ENCODE measurements around the gene KAT6B. TPM values are rescaled to one million over a fixed set of nuclear protein-coding genes. Genes with fewer than 3 reads are reported as not detected.

Gene KAT6B
- total and polyA plus RNA-seq, 4 donors: 8.5 to 47.5 (median 21.4) TPM

DNA sequence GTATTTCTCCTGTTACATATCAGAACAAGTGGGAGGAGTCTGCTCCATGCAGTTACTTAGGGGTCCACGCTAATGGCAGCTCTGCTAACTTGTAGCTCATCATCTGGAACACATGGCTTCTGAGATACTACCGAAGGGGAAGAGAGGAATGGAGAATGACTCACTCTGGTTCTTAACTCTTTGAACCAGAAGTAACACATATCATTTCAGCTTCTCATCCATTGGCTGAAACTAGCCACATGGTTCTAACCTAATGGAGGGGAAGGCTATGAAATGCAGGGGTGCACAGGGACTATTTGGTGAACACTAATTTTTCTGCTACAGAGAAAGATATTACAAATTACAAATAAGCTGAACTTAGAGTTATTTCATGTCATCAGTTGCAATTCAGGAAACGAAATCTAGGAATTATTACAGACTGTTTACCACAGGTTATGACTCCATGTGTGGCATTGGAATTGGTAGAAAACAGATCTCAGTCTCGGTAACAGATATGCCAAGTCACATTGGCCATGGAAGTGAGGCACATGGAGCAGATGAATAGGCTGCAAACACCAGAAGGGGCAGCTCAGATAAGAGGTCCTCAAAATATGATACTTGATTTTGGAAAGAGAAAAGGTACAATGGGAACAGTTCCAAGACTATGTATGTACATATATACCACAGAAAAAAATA, 9.4 kb upstream of the KAT6B start:
- Histone ChIP-seq H3K27me3 (ENCODE audit: control insufficient read depth in 1 of 2, insufficient read depth in 2 of 2, low read length in 1 of 2) (no peaks in the 10 kb centered on the region), H3K36me3 (ENCODE audit: control insufficient read depth in 1 of 2, insufficient read depth in 2 of 2, low read length in 1 of 2) (no peaks in the 10 kb centered on the region), H3K9me3 (ENCODE audit: control insufficient read depth, low read length) (no peaks in the 10 kb centered on the region), H3K27ac (ENCODE audit: low read depth in 1 of 2, low read length in 2 of 2) (no peak overlapping the region), H3K4me1 (ENCODE audit: control insufficient read depth in 1 of 2, insufficient read depth in 2 of 2, low read length in 2 of 2) (no peaks in the 10 kb centered on the region), H3K4me3 (ENCODE audit: low read length in 2 of 2) (no peak overlapping the region)
- intact Hi-C loops (cut with DNase I): no loop called here
- WGBS, 2 donors: 90 to 95% methylated on average over 4 of the region's 4 CpGs
- ATAC-seq (ENCODE audit: low FRiP score): no peak
- no peak for DNase-seq

DNA sequence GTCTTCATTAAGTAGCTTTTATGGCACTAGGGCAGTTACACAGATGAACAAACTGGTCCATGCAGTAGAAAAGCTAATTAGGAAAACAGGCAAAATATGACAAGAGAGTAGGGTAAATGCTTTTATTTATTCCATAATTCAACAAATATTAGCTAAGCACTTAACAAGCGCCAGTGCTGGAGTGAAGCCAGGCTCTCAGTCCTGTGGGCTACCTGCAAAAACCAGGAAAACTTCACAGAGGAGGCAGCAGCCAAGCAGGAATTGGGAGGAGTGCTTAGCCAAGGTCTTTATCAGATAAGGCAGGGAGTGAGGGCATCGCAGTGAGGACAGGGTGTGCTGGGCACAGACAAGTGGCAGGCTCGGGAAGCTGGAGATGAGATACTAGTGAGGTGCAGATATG, 4.9 kb upstream of the KAT6B start:
- WGBS, 2 donors: 28 to 29% methylated on average over 3 of the region's 3 CpGs
- no peak for ATAC-seq (ENCODE audit: low FRiP score)
- intact Hi-C loops (cut with DNase I): loop anchor here (10.0 kb wide), 2 partner anchors 103 to 557 kb away; no protein-coding TSS in a partner anchor

GRCh38 chr10:74822101-74822500, 4.3 kb upstream of the KAT6B start:
- intact Hi-C loops (cut with DNase I): loop anchor here (10.0 kb wide), 2 partner anchors 103 to 557 kb away; no protein-coding TSS in a partner anchor

More for the DNA sequence above, 4.9 kb upstream of the KAT6B start:
- DNase-seq: no peak
- Histone ChIP-seq H3K27me3 (ENCODE audit: control insufficient read depth in 1 of 2, insufficient read depth in 2 of 2, low read length in 1 of 2) (no peaks in the 10 kb centered on the region), H3K4me1 (ENCODE audit: control insufficient read depth in 1 of 2, insufficient read depth in 2 of 2, low read length in 2 of 2) (peaks cover 2 to 5% of the 10 kb centered on the region in 2 donors), H3K9me3 (ENCODE audit: control insufficient read depth, low read length) (no peaks in the 10 kb centered on the region), H3K27ac (ENCODE audit: low read depth in 1 of 2, low read length in 2 of 2) (no peak overlapping the region), H3K4me3 (ENCODE audit: low read length in 2 of 2) (no peak overlapping the region), H3K36me3 (ENCODE audit: control insufficient read depth in 1 of 2, insufficient read depth in 2 of 2, low read length in 1 of 2) (no peaks in the 10 kb centered on the region)

DNA sequence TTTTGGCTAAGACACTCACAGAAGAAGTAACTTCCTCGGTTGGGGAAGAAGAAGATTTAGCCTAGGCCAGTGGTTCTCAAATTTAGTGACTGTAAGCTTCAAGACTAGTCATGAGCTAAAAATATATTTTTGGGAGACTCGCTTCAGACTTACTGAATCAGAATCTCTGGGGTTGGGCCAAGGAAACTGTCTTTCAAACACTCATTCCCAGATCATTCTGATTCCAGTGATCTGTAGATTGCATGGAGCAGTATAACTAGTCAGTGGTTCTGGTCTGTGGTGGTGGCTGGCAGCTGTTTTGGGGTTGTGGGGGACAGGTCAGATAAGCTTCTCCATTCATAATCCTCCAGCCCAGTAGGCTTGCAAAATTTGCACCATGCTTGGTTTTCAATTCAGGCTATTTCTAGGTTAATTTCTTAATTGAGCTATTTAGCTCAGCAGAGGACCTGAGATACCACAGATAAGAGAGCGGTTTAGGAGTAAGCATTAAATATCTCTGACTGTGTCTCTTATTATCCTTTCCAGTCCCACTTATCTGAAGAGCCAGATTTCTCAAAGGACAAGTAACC, 3.8 kb upstream of the KAT6B start:
- ATAC-seq (ENCODE audit: low FRiP score): no peak
- intact Hi-C loops (cut with DNase I): loop anchor here (10.0 kb wide), 2 partner anchors 102 to 558 kb away; no protein-coding TSS in a partner anchor
- Histone ChIP-seq H3K9me3 (ENCODE audit: control insufficient read depth, low read length) (no peaks in the 10 kb centered on the region), H3K36me3 (ENCODE audit: control insufficient read depth in 1 of 2, insufficient read depth in 2 of 2, low read length in 1 of 2) (no peaks in the 10 kb centered on the region), H3K27ac (ENCODE audit: low read depth in 1 of 2, low read length in 2 of 2) (peak overlapping the region; percentile 38 to 69), H3K27me3 (ENCODE audit: control insufficient read depth in 1 of 2, insufficient read depth in 2 of 2, low read length in 1 of 2) (no peaks in the 10 kb centered on the region), H3K4me1 (ENCODE audit: control insufficient read depth in 1 of 2, insufficient read depth in 2 of 2, low read length in 2 of 2) (peaks cover 2 to 5% of the 10 kb centered on the region in 2 donors), H3K4me3 (ENCODE audit: low read length in 2 of 2) (no peak overlapping the region)
- DNase-seq: no peak
- WGBS, 2 donors: 27 to 28% methylated on average over 3 of the region's 3 CpGs

More at GRCh38 chr10:74822101-74822500, 4.3 kb upstream of the KAT6B start:
- no peak for DNase-seq
- Histone ChIP-seq H3K4me1 (ENCODE audit: control insufficient read depth in 1 of 2, insufficient read depth in 2 of 2, low read length in 2 of 2) (peaks cover 2 to 5% of the 10 kb centered on the region in 2 donors), H3K27me3 (ENCODE audit: control insufficient read depth in 1 of 2, insufficient read depth in 2 of 2, low read length in 1 of 2) (no peaks in the 10 kb centered on the region), H3K27ac (ENCODE audit: low read depth in 1 of 2, low read length in 2 of 2) (peak overlapping the region; percentile 38 to 69), H3K36me3 (ENCODE audit: control insufficient read depth in 1 of 2, insufficient read depth in 2 of 2, low read length in 1 of 2) (no peaks in the 10 kb centered on the region), H3K9me3 (ENCODE audit: control insufficient read depth, low read length) (no peaks in the 10 kb centered on the region), H3K4me3 (ENCODE audit: low read length in 2 of 2) (no peak overlapping the region)
- no peak for ATAC-seq (ENCODE audit: low FRiP score)
- WGBS, 2 donors: 49 to 58% methylated on average over 2 of the region's 2 CpGs

DNA sequence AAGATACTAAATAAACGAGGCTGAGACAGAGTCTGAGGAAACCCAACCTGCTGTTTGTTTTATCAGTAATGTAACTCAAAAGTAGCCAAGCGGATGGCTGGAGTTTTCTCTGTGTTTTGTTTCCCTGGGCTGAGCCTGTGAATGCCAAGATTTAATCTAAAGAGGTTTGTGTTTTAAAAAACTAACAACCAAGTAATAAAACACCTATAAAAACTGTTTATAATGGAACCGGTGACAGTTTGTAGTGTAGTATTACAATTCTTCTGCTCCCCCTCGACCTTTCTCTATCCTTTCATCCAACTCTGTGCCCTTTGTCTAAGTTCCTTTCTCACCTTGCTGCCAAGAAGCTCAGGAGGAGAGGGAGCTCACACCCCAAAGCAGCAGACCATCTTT, 2.6 kb upstream of the KAT6B start:
- 7 to 10% methylated on average over 4 of the region's 4 CpGs for WGBS, 2 donors
- intact Hi-C loops (cut with DNase I): loop anchor here (10.0 kb wide), 2 partner anchors 101 to 559 kb away; no protein-coding TSS in a partner anchor
- ATAC-seq (ENCODE audit: low FRiP score) (no peak), DNase-seq (no peak)
- Histone ChIP-seq H3K27ac (ENCODE audit: low read depth in 1 of 2, low read length in 2 of 2) (peak overlapping the region in 1 of 2 donors; percentile 49), H3K27me3 (ENCODE audit: control insufficient read depth in 1 of 2, insufficient read depth in 2 of 2, low read length in 1 of 2) (no peaks in the 10 kb centered on the region), H3K36me3 (ENCODE audit: control insufficient read depth in 1 of 2, insufficient read depth in 2 of 2, low read length in 1 of 2) (no peaks in the 10 kb centered on the region), H3K9me3 (ENCODE audit: control insufficient read depth, low read length) (no peaks in the 10 kb centered on the region), H3K4me3 (ENCODE audit: low read length in 2 of 2) (no peak overlapping the region), H3K4me1 (ENCODE audit: control insufficient read depth in 1 of 2, insufficient read depth in 2 of 2, low read length in 2 of 2) (peaks cover 2 to 5% of the 10 kb centered on the region in 2 donors)

DNA sequence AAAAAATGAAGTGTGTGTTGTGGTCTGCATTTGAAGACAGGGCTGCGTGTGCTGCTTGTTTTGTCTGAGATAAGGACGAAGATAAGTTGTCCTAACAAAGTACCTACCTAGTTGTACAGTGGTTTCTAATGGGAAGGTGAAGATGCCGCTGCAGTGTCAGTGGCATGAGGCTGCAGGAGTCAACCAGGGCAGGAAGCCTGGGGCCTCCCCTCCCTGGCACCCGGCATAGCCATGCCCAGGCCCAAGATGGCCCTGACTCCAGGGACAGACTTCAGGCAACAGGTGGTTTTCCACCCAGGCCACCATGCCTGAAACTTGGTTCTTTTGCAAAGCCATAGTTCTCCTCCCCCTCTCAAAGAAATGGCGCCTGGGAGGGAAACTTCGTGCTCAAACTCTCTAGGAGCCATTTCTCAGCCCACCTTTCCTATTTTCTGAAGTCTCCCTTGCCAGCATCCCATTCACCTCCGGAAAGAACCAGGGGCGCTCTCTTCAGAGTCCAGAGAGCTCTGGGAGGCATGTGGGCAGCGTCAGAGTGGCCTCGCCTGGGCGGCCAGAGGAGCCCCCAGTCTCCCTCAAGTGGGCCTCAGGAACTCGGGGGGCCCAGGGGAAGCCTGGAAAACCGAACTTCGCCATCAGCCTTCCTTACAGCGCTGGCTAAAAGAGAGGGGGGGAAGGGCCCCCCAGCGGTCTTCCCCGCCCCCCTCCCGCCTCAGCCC, 2.1 kb upstream of the KAT6B start:
- Histone ChIP-seq H3K36me3 (ENCODE audit: control insufficient read depth in 1 of 2, insufficient read depth in 2 of 2, low read length in 1 of 2) (no peaks in the 10 kb centered on the region), H3K27me3 (ENCODE audit: control insufficient read depth in 1 of 2, insufficient read depth in 2 of 2, low read length in 1 of 2) (no peaks in the 10 kb centered on the region), H3K4me1 (ENCODE audit: control insufficient read depth in 1 of 2, insufficient read depth in 2 of 2, low read length in 2 of 2) (peaks cover 2 to 5% of the 10 kb centered on the region in 2 donors), H3K9me3 (ENCODE audit: control insufficient read depth, low read length) (no peaks in the 10 kb centered on the region), H3K4me3 (ENCODE audit: low read length in 2 of 2) (peak overlapping the region; percentile 92 to 95), H3K27ac (ENCODE audit: low read depth in 1 of 2, low read length in 2 of 2) (peak overlapping the region in 1 of 2 donors; percentile 77)
- no peak for DNase-seq
- no peak for ATAC-seq (ENCODE audit: low FRiP score)
- intact Hi-C loops (cut with DNase I): loop anchor here (10.0 kb wide), 2 partner anchors 100 to 560 kb away; no protein-coding TSS in a partner anchor
- 26 to 29% methylated on average over 18 of the region's 18 CpGs for WGBS, 2 donors

GRCh38 chr10:74824900-74825370, 1.5 kb upstream of the KAT6B start:
- H3K36me3 ChIP-seq (ENCODE audit: control insufficient read depth in 1 of 2, insufficient read depth in 2 of 2, low read length in 1 of 2): no peaks in the 10 kb centered on the region
- intact Hi-C loops (cut with DNase I): loop anchor here (5.0 to 10.0 kb wide), 3 partner anchors 100 to 560 kb away; no protein-coding TSS in a partner anchor
- H3K4me3 ChIP-seq (ENCODE audit: low read length in 2 of 2): peak overlapping the region; percentile 92 to 95
- peaks cover 2 to 5% of the 10 kb centered on the region in 2 donors for H3K4me1 ChIP-seq (ENCODE audit: control insufficient read depth in 1 of 2, insufficient read depth in 2 of 2, low read length in 2 of 2)
- ATAC-seq (ENCODE audit: low FRiP score) (no peak), DNase-seq (peak; percentile 65 to 85)
- no peaks in the 10 kb centered on the region for H3K27me3 ChIP-seq (ENCODE audit: control insufficient read depth in 1 of 2, insufficient read depth in 2 of 2, low read length in 1 of 2)
- peak overlapping the region in 1 of 2 donors; percentile 77 for H3K27ac ChIP-seq (ENCODE audit: low read depth in 1 of 2, low read length in 2 of 2)
- WGBS, 2 donors: 0 to 1% methylated on average over 37 to 43 of the region's 43 CpGs
- no peaks in the 10 kb centered on the region for H3K9me3 ChIP-seq (ENCODE audit: control insufficient read depth, low read length)

- Histone ChIP-seq H3K9me3 (ENCODE audit: control insufficient read depth, low read length) (no peaks in the 10 kb centered on the region), H3K27ac (ENCODE audit: low read depth in 1 of 2, low read length in 2 of 2) (peak overlapping the region; percentile 14 to 43), H3K36me3 (ENCODE audit: control insufficient read depth in 1 of 2, insufficient read depth in 2 of 2, low read length in 1 of 2) (no peaks in the 10 kb centered on the region), H3K27me3 (ENCODE audit: control insufficient read depth in 1 of 2, insufficient read depth in 2 of 2, low read length in 1 of 2) (no peaks in the 10 kb centered on the region), H3K4me3 (ENCODE audit: low read length in 2 of 2) (peak overlapping the region; percentile 92 to 95), H3K4me1 (ENCODE audit: control insufficient read depth in 1 of 2, insufficient read depth in 2 of 2, low read length in 2 of 2) (peaks cover 2 to 5% of the 10 kb centered on the region in 2 donors)
- peak in 1 of 2 donors; percentile 89 for DNase-seq
- WGBS, 2 donors: 0% methylated on average over 44 to 89 of the region's 89 CpGs
- ATAC-seq (ENCODE audit: low FRiP score): peak; percentile 62
- intact Hi-C loops (cut with DNase I): loop anchor here (5.0 to 10.0 kb wide), 3 partner anchors 99 to 561 kb away; no protein-coding TSS in a partner anchor
Measured at GRCh38 chr10:74825371-74826141, 844 bp upstream of the KAT6B start.

All from aorta (tissue), 5 donors.